ENCODE measurements around the gene SCPEP1. TPM values are rescaled to one million over a fixed set of nuclear protein-coding genes. Genes with fewer than 3 reads are reported as not detected.

Gene SCPEP1
- total RNA-seq, 1 donor from 2014 or later = 176 TPM

GRCh38 chr17:57006040-57006439, 28.1 kb downstream of the SCPEP1 start:
- H3K27me3 ChIP-seq = no peaks in the 10 kb centered on the region
- no peak overlapping the region for H3K4me3 ChIP-seq
- no peak for TF ChIP-seq CTCF (IDR thresholded peaks at IDR 0.05)
- H3K4me1 ChIP-seq = peaks cover 3% of the 10 kb centered on the region
- ATAC-seq = no peak
- no peak for DNase-seq
- H3K36me3 ChIP-seq = peaks cover 49% of the 10 kb centered on the region
- intact Hi-C loops (cut with DNase I) = loop anchor here (10.0 kb wide), 1 partner anchor 109 kb away; no protein-coding TSS in a partner anchor
- no peaks in the 10 kb centered on the region for H3K9me3 ChIP-seq
- H3K27ac ChIP-seq = no peak overlapping the region

- H3K27ac ChIP-seq = no peak overlapping the region
- H3K4me3 ChIP-seq = no peak overlapping the region
- intact Hi-C loops (cut with DNase I) = loop anchor here (10.0 kb wide), 1 partner anchor 106 kb away; no protein-coding TSS in a partner anchor
- no peaks in the 10 kb centered on the region for H3K9me3 ChIP-seq
- no peak for TF ChIP-seq CTCF (IDR thresholded peaks at IDR 0.05)
- no peak for ATAC-seq
- peaks cover 3% of the 10 kb centered on the region for H3K4me1 ChIP-seq
- peaks cover 20% of the 10 kb centered on the region for H3K36me3 ChIP-seq
- no peaks in the 10 kb centered on the region for H3K27me3 ChIP-seq
- DNase-seq = no peak
These were observed 31.0 kb downstream of the SCPEP1 start for GRCh38 chr17:57008958-57009357.

- H3K4me3 ChIP-seq = no peak overlapping the region
- intact Hi-C loops (cut with DNase I) = loop anchor here (10.0 kb wide), 1 partner anchor 105 kb away; no protein-coding TSS in a partner anchor
- peak; percentile 91 for ATAC-seq
These were observed 32.0 kb downstream of the SCPEP1 start for GRCh38 chr17:57009737-57010445.

GRCh38 chr17:57010487-57010886, 32.6 kb downstream of the SCPEP1 start:
- no peak overlapping the region for H3K27ac ChIP-seq
- TF ChIP-seq CTCF (IDR thresholded peaks at IDR 0.05) = no peak
- ATAC-seq = no peak
- DNase-seq = no peak
- H3K4me1 ChIP-seq = peaks cover 2% of the 10 kb centered on the region
- intact Hi-C loops (cut with DNase I) = no loop called here
- H3K9me3 ChIP-seq = no peaks in the 10 kb centered on the region
- peaks cover 16% of the 10 kb centered on the region for H3K36me3 ChIP-seq
- H3K4me3 ChIP-seq = no peak overlapping the region
- no peaks in the 10 kb centered on the region for H3K27me3 ChIP-seq

More at GRCh38 chr17:57009737-57010445, 32.0 kb downstream of the SCPEP1 start:
- H3K9me3 ChIP-seq = no peaks in the 10 kb centered on the region
- DNase-seq = no peak
- H3K27ac ChIP-seq = no peak overlapping the region
- H3K27me3 ChIP-seq = no peaks in the 10 kb centered on the region
- peaks cover 3% of the 10 kb centered on the region for H3K4me1 ChIP-seq
- TF ChIP-seq CTCF (IDR thresholded peaks at IDR 0.05) = peak; percentile 73
- H3K36me3 ChIP-seq = peaks cover 16% of the 10 kb centered on the region

- H3K27ac ChIP-seq = no peak overlapping the region
- H3K36me3 ChIP-seq = peaks cover 7% of the 10 kb centered on the region
- no peak overlapping the region for H3K4me3 ChIP-seq
- ATAC-seq (no peak), DNase-seq (no peak)
- no peaks in the 10 kb centered on the region for H3K4me1 ChIP-seq
- intact Hi-C loops (cut with DNase I) = no loop called here
- TF ChIP-seq CTCF (IDR thresholded peaks at IDR 0.05) = no peak
- no peaks in the 10 kb centered on the region for H3K27me3 ChIP-seq
- no peaks in the 10 kb centered on the region for H3K9me3 ChIP-seq
These were observed 33.6 kb downstream of the SCPEP1 start for GRCh38 chr17:57011491-57012015.
